ENCODE data around the gene HBG2.

The HBG2 gene

DNA sequence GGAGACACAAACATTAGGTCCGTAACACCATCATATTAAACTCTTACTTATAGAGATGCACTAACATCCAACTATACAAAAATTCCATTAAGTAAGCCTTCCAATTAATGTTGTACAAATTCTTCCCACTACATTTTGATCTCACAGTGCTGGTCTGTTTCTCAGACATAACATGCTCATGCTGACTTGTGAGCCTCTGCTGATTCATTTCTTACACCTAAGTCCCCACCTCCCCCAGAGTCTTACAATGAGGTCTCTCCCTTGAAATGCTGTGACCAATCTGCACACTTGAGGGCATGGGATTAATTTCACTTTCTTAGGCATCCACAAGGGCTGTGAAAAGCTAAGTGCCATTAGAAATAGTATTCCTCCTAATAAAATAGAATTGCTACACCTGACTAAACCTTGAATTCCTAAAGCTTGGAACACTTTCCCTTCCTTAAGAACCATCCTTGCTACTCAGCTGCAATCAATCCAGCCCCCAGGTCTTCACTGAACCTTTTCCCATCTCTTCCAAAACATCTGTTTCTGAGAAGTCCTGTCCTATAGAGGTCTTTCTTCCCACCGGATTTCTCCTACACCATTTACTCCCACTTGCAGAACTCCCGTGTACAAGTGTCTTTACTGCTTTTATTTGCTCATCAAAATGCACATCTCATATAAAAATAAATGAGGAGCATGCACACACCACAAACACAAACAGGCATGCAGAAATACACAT, 6.9 kb downstream of the HBG2 start:
- DNase-seq, result no peak

- no peak for DNase-seq
Observed at GRCh38 chr11:5246772-5247471, 7.7 kb downstream of the HBG2 start.

DNA sequence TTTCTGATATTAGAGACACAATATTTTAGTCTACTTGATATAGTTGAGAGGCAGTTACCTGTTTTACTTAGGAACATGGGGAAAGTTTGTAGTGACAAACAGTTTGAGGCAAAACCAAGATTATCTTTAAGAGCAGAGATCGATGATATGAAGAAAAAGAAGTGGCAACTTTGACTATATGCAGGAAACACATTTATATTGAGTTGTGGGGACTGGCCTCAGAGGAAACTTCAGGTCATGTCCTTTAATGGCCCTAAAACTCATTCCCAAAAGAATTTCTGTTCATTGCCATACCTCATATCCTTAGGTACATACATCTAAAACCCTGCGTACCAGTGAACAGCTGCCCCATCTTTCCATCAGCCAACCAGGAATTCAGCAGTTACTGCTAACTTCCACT, 9.4 kb downstream of the HBG2 start:
- no peak for DNase-seq

GRCh38 chr11:5243816-5244180, 10.8 kb downstream of the HBG2 start:
- no peak for DNase-seq

GRCh38 chr11:5242933-5243815, 11.4 kb downstream of the HBG2 start:
- no peak for DNase-seq

DNA sequence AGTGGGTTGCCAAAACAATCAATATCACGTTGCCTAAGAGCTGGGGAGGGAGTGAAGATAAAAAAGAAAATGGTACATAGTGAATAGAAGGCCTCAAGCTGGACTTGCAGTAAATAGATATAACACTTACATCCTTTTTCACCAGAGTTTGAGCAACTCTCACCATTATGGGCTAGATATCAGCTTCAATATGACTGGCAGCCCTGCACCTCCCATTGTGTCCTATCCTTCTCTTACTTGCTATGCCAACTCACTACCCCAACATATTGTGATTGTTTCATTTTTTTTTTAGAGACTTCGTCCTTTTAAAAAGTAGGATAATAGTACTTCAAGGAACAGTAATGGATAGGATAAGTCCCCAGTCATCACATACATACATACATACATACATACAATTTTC, 12.4 kb downstream of the HBG2 start:
- DNase-seq, result no peak

DNA sequence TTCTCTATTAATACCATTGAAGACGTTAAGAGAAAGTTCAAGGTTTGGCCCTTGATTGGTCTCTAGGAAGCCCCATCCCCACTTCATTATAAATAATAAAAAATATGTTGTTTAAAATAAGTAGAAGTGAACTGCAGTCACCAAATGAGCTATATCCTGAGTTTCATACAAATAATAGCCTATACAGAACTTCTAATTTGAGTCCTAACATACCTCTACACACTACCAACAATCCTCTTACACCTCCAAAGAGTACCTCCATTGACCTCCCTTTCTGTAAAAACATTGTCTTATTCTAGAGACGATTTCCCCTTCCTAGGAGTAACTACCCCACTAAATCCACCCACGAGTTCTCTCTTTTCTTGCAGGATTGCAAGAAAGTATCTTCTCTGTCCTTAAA, 13.1 kb downstream of the HBG2 start:
- no peak for DNase-seq

- no peak for DNase-seq
Observed at GRCh38 chr11:5240458-5240857, 14.1 kb downstream of the HBG2 start.

- no peak for DNase-seq
Observed at GRCh38 chr11:5240056-5240455, 14.5 kb downstream of the HBG2 start.

DNA sequence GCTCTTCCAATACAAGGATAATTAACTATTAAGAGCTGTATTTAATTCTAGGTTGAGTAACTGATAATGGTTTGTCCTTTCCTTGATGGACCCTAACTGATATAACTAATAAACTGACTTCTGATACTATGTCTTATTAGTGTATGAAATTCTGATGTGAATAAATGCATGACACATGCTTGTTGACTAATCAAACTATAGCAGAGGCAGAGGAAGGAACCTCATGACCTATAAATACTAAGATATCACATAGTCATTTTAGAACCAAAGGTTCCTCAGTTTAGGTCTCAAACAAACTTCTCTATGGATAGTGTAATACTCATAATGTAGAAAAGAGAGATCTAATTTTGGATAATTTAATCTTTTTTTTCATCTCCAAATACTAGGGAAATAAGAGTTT, 15.5 kb downstream of the HBG2 start:
- no peak for DNase-seq

GRCh38 chr11:5238486-5238885, 16.1 kb downstream of the HBG2 start:
- no peak for DNase-seq

GRCh38 chr11:5237420-5237819, 17.2 kb downstream of the HBG2 start:
- no peak for DNase-seq

DNA sequence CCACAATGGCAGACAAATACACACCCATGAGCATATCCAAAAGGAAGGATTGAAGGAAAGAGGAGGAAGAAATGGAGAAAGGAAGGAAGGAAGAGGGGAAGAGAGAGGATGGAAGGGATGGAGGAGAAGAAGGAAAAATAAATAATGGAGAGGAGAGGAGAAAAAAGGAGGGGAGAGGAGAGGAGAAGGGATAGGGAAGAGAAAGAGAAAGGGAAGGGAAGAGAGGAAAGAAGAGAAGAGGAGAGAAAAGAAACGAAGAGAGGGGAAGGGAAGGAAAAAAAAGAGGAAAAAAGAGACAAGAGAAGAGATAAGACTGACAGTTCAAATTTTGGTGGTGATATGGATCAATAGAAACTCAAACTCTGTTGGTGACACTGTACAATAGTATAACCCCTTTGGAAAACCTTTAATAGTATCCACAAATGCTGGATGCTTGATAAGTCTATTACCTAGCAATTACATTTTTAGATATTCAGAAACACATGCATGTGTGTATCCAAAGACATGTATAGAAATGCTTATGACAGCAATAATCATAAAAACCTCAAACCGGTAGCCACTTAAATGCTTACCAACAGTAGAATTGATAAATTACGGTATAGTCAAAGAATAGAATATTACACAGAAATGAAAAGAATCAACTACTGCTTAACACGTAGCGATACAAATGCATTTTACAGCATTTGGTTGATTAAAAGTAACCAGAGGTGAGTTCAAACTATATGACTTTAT, 19.1 kb downstream of the HBG2 start:
- no peak for DNase-seq

DNA sequence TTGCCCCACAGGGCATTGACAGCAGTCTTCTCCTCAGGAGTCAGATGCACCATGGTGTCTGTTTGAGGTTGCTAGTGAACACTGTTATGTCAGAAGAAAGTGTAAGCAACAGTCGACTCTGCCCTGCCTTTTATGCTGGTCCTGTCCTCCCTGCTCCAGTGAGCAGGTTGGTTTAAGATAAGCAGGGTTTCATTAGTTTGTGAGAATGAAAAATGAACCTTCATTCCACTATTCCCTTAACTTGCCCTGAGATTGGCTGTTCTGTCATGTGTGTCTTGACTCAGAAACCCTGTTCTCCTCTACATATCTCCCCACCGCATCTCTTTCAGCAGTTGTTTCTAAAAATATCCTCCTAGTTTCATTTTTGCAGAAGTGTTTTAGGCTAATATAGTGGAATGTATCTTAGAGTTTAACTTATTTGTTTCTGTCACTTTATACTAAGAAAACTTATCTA, 20.2 kb downstream of the HBG2 start, which contains the start of gene HBD:
TSS of gene HBD (minus strand) at position 103 of the 454 bp plus-strand sequence. CDS start at position 53, 50 bp downstream.
- no peak for DNase-seq

DNA sequence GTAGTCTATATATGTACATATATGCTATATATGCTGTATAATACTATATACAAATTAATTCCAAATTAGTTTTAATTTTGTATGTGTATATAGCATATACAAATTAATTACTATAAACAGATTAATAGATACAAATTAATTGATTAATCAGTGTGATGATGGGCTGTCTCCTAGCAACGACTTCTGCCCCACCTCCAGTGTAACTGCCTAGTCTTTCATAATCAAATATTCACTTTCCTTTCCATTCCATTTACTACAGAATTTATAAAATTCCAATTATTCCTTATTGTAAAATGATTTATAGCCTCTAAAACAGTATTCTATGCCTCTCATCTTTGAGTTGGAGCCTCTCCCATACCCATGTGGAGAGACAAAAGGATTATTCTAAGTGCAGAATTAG, 21.3 kb downstream of the HBG2 start:
- no peak for DNase-seq

- DNase-seq, result no peak
Observed at GRCh38 chr11:5232821-5233220, 21.8 kb downstream of the HBG2 start.

- DNase-seq, result no peak
Observed at GRCh38 chr11:5232176-5232575, 22.4 kb downstream of the HBG2 start.

DNA sequence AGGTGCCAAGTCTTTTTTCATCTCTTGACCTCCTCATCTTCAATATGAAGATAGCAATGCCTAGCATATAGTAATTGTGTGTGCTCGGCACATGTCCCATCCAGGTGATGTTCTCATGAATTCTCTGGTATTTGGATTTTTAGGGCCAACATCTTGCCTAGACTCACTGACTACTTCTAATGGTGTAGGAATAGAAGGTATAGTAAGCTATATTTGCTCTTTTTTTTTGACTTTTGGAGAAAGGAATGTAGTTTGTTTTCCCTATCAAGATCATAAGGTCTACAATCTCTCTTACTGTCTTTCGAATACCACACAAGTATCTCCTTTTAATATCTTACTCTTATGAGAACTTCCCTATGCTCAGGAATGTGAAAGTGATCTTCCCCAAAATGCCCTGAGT, 23.5 kb downstream of the HBG2 start:
- DNase-seq, result no peak

DNA sequence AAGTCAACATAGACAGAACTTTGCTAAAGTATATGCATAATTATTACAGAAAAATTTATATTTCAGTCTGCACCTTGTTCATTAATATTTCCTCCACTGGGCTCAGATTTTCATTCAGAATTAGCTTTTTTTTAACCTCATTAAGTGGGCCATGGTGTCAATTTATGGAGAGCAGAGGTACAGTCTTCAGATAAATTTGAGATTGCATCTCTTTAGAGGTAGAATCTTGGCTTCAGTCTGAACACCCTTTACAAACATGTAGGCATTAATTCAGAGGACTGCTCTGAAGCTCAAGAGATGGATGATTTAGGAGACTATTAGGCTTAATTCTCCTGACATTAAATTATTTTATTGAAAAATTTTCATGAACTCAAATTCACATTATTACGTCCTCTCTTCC, 24.3 kb downstream of the HBG2 start:
- no peak for DNase-seq

GRCh38 chr11:5229796-5230195, 24.8 kb downstream of the HBG2 start:
- no peak for DNase-seq

DNA sequence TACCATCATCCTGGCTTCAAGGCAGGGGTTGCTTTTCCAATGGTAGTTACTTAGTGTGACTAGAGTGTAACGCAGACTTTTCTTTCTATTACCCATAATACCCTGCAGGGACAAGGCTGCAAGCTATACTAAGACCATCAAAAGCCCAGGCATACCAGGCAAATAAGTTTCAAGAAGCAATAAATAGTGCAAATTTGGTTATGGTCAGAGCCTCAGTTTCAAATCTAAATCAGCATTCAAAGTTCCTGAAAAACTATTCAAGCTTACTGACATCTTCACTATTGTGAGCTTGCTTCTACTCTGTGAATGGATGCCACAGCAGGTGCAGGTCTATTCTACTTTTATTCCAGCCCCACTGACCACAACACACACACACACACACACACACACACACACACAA, 25.2 kb downstream of the HBG2 start:
- no peak for DNase-seq

- no peak for DNase-seq
Observed at GRCh38 chr11:5228124-5228523, 26.5 kb downstream of the HBG2 start.

DNA sequence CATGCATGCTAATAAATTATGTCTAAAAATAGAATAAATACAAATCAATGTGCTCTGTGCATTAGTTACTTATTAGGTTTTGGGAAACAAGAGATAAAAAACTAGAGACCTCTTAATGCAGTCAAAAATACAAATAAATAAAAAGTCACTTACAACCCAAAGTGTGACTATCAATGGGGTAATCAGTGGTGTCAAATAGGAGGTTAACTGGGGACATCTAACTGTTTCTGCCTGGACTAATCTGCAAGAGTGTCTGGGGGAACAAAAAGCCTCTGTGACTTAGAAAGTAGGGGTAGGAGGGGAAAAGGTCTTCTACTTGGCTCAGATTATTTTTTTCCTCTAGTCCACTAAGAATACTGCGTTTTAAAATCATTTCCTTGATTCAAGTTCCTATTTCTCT, 26.9 kb downstream of the HBG2 start:
- DNase-seq, result no peak

Measured in stimulated activated naive CD4-positive, alpha-beta T cell (primary cell).